Caco-2 (cell line): ENCODE results near the gene CTF1. TPM values are rescaled to one million over a fixed set of nuclear protein-coding genes. Genes with fewer than 3 reads are reported as not detected.
A peak's percentile ranks its signal among the peaks of the same experiment; 100 is the strongest.

Source experiments
- BruUV-seq: library from RNA; stranded (reverse); fragments of 400-500 nt; replicated peaks from 2 replicates; lab custom pipeline; 2021; lab: Mats Ljungman, UMichigan
- CTCF ChIA-PET: fragments of 300-600 bp; sonication (Branson Sonifier 250); formaldehyde crosslinking; loops from one replicate; lab custom pipeline; 2022; ENCODE audit warnings: antibody characterized with exemption; lab: Charles Lee
- POLR2A ChIA-PET: fragments of 300-600 bp; sonication (Branson Sonifier 250); formaldehyde crosslinking; loops from one replicate; lab custom pipeline; 2022; ENCODE audit warnings: antibody characterized with exemption; lab: Charles Lee
- DNase-seq, 2 experiments: peaks; one replicate each; pipeline versions ENCODE4 v3.0.0 to v3.0.0-alpha.2; 2020 to 2022
- H3K27me3 ChIP-seq: replicated peaks from 2 replicates; pipeline ENCODE4 v1.6.0; 2011; ENCODE audit warnings: low read length; ENCODE audit not compliant: control insufficient read depth, insufficient read depth
- H3K36me3 ChIP-seq: 2 replicates; pipeline ENCODE4 v1.5.1; 2011; ENCODE audit warnings: low read length; ENCODE audit not compliant: control insufficient read depth, insufficient read depth
- H3K4me1 ChIP-seq: fragments of 250-450 bp; sonication (Bioruptor Pico); 2 replicates; pipeline ENCODE4 v1.5.1; 2020; ENCODE audit warnings: mild to moderate bottlenecking
- H3K4me3 ChIP-seq: 2 replicates; pipeline ENCODE4 v1.5.1; 2011; ENCODE audit warnings: low read depth, mild to moderate bottlenecking, control low read depth, low read length
- H3K9me3 ChIP-seq: fragments of 250-450 bp; sonication (Bioruptor Pico); 2 replicates; pipeline ENCODE4 v1.5.1; 2020; ENCODE audit warnings: mild to moderate bottlenecking, moderate library complexity
- H3K27ac Mint-ChIP-seq: one replicate; pipeline ENCODE4 v1.8.0; 2022; ENCODE audit warnings: mixed read lengths; ENCODE audit not compliant: unreplicated experiment
- H3K27me3 Mint-ChIP-seq: one replicate; pipeline ENCODE4 v1.8.0; 2022; ENCODE audit warnings: mixed read lengths; ENCODE audit not compliant: insufficient read depth, unreplicated experiment
- H3K36me3 Mint-ChIP-seq: one replicate; pipeline ENCODE4 v1.8.0; 2022; ENCODE audit warnings: mild to moderate bottlenecking, mixed read lengths; ENCODE audit not compliant: insufficient read depth, unreplicated experiment
- H3K4me1 Mint-ChIP-seq: one replicate; pipeline ENCODE4 v1.8.0; 2022; ENCODE audit warnings: low read depth, mixed read lengths; ENCODE audit not compliant: unreplicated experiment
- H3K4me3 Mint-ChIP-seq: one replicate; pipeline ENCODE4 v1.8.0; 2022; ENCODE audit warnings: mild to moderate bottlenecking, moderate library complexity, mixed read lengths; ENCODE audit not compliant: unreplicated experiment
- H3K9me3 Mint-ChIP-seq: one replicate; pipeline ENCODE4 v1.8.0; 2022; ENCODE audit warnings: mixed read lengths; ENCODE audit not compliant: unreplicated experiment
- CTCF ChIP-seq, 2 experiments: fragments of 200-600 bp in 1 of 2; IDR thresholded peaks; 1 replicate in 1 of 2; 2 replicates in 1 of 2; pipeline versions ENCODE4 v1.5.1 to v1.8.0; 2011 to 2022; ENCODE audit warnings: antibody characterized with exemption in 1 of 2, control low read depth in 1 of 2, inconsistent platforms in 1 of 2, low read depth in 1 of 2, low read length in 1 of 2, mild to moderate bottlenecking in 1 of 2, moderate library complexity in 1 of 2; ENCODE audit not compliant: insufficient read depth in 1 of 2, severe bottlenecking in 1 of 2, unreplicated experiment in 1 of 2
- intact Hi-C: fragments of 100-400 bp; cut with micrococcal nuclease; formaldehyde crosslinking; loops from one replicate; pipeline ENCODE4 v1.10.0; 2022; ENCODE audit not compliant: unreplicated experiment
- total RNA-seq: library from RNA; stranded (reverse); gene quantifications from 2 replicates; pipeline ENCODE4 v1.2.3, GENCODE V29; 2022

The CTF1 gene
- total RNA-seq, 1 experiment from 2014 or later, result 2.4 TPM

GRCh38 chr16:30921748-30922419 is 25.5 kb downstream of the CTF1 start:
- H3K27me3 ChIP-seq, result no peaks in the 10 kb centered on the region
- H3K9me3 Mint-ChIP-seq, result no peaks in the 10 kb centered on the region
- peak overlapping the region; percentile 100 for H3K27ac Mint-ChIP-seq
- intact Hi-C loops, result loop anchor here (1.0 to 10.0 kb wide), 5 partner anchors 26 to 267 kb away; partner anchors contain the start of genes CTF1, FBRS, PHKG2 and PRR14
- ChIA-PET POLR2A (no interaction called here), CTCF (interaction anchor here (0.6 to 1.0 kb wide), 2 partner anchors 27 to 78 kb away, joined by 4 to 9 read pairs; partner anchors contain the start of gene ORAI3)
- BruUV-seq, result TSS peak; percentile 51
- H3K4me1 ChIP-seq, result no peaks in the 10 kb centered on the region
- no peaks in the 10 kb centered on the region for H3K9me3 ChIP-seq
- no peaks in the 10 kb centered on the region for H3K27me3 Mint-ChIP-seq
- DNase-seq, result peak; percentile 92 to 94
- peak; percentile 79 to 91 for TF ChIP-seq CTCF (IDR thresholded peaks at IDR 0.05; ENCODE audit: insufficient read depth in 1 of 2, low read depth in 1 of 2, low read length in 1 of 2, severe bottlenecking in 1 of 2, unreplicated experiment in 1 of 2)
- peak overlapping the region; percentile 100 for H3K4me3 Mint-ChIP-seq
- no peaks in the 10 kb centered on the region for H3K4me1 Mint-ChIP-seq
- peaks cover 1% of the 10 kb centered on the region; the same call in 1 of the 2 replicates for H3K36me3 ChIP-seq
- H3K36me3 Mint-ChIP-seq, result peaks cover 18% of the 10 kb centered on the region
- peak overlapping the region; percentile 74 for H3K4me3 ChIP-seq

GRCh38 chr16:30922420-30922959 is 26.1 kb downstream of the CTF1 start:
- Histone ChIP-seq H3K4me3 (peak overlapping the region; percentile 74), H3K4me1 (no peaks in the 10 kb centered on the region), H3K27me3 (no peaks in the 10 kb centered on the region), H3K36me3 (peaks cover 1% of the 10 kb centered on the region; the same call in 1 of the 2 replicates), H3K9me3 (no peaks in the 10 kb centered on the region)
- ChIA-PET CTCF (interaction anchor here (0.6 to 1.0 kb wide), 2 partner anchors 27 to 78 kb away, joined by 4 to 9 read pairs; partner anchors contain the start of gene ORAI3), POLR2A (no interaction called here)
- Mint-ChIP-seq H3K4me1 (no peaks in the 10 kb centered on the region), H3K27me3 (no peaks in the 10 kb centered on the region), H3K9me3 (no peaks in the 10 kb centered on the region), H3K4me3 (peak overlapping the region; percentile 100), H3K27ac (peak overlapping the region; percentile 100), H3K36me3 (peaks cover 18% of the 10 kb centered on the region)
- intact Hi-C loops, result loop anchor here (1.0 to 10.0 kb wide), 3 partner anchors 26 to 268 kb away; partner anchors contain the start of genes CTF1, FBRS and PRR14
- DNase-seq, result peak; percentile 99
- TSS peak; percentile 71 for BruUV-seq
- no peak for TF ChIP-seq CTCF (IDR thresholded peaks at IDR 0.05; ENCODE audit: insufficient read depth in 1 of 2, low read depth in 1 of 2, low read length in 1 of 2, severe bottlenecking in 1 of 2, unreplicated experiment in 1 of 2)

GRCh38 chr16:30922960-30923535 is 26.6 kb downstream of the CTF1 start:
- no TSS peak for BruUV-seq
- Histone ChIP-seq H3K4me3 (peak overlapping the region; percentile 49), H3K4me1 (no peaks in the 10 kb centered on the region), H3K36me3 (peaks cover 1% of the 10 kb centered on the region; the same call in 1 of the 2 replicates), H3K27me3 (no peaks in the 10 kb centered on the region), H3K9me3 (no peaks in the 10 kb centered on the region)
- peak overlapping the region; percentile 100 for H3K4me3 Mint-ChIP-seq
- no peaks in the 10 kb centered on the region for H3K27me3 Mint-ChIP-seq
- intact Hi-C loops, result loop anchor here (1.0 to 10.0 kb wide), 3 partner anchors 27 to 268 kb away; partner anchors contain the start of genes CTF1, FBRS and PRR14
- ChIA-PET POLR2A (interaction anchor here (0.6 kb wide), 1 partner anchor 576 kb away, joined by 3 read pairs; no protein-coding TSS in a partner anchor), CTCF (no interaction called here)
- no peaks in the 10 kb centered on the region for H3K4me1 Mint-ChIP-seq
- H3K36me3 Mint-ChIP-seq, result peaks cover 18% of the 10 kb centered on the region
- peak; percentile 97 to 99 for DNase-seq
- H3K27ac Mint-ChIP-seq, result peak overlapping the region; percentile 100
- no peaks in the 10 kb centered on the region for H3K9me3 Mint-ChIP-seq
- TF ChIP-seq CTCF (IDR thresholded peaks at IDR 0.05; ENCODE audit: insufficient read depth in 1 of 2, low read depth in 1 of 2, low read length in 1 of 2, severe bottlenecking in 1 of 2, unreplicated experiment in 1 of 2), result no peak
